SK-N-SH treated with all-trans-retinoic acid at 6 μM for 48 hours (cell line): ENCODE results near the gene FAM43A.

Source experiments
- ATAC-seq: fragments of 200-7000 bp; cut with Tn5 transposase; 3 replicates; pipeline ENCODE4 v1.9.1; 2020; ENCODE audit warnings: mild to moderate bottlenecking, moderate library complexity
- ARNTL ChIP-seq: fragments of 450-650 bp; formaldehyde crosslinking; IDR thresholded peaks from 2 replicates; pipeline ENCODE4 v1.5.0; 2020; ENCODE audit warnings: low read depth, mild to moderate bottlenecking, moderate library complexity, borderline replicate concordance
- BACH2 ChIP-seq: fragments of 250-450 bp; sonication (Bioruptor Pico); IDR thresholded peaks from 2 replicates; pipeline ENCODE4 v1.9.0; 2021; ENCODE audit warnings: mild to moderate bottlenecking, borderline replicate concordance
- CSDC2 ChIP-seq: fragments of 250-450 bp; sonication (Bioruptor Pico); IDR thresholded peaks from 2 replicates; pipeline ENCODE4 v1.5.0; 2020; ENCODE audit warnings: mild to moderate bottlenecking, moderate library complexity
- ESRRG ChIP-seq: fragments of 250-450 bp; sonication (Bioruptor Pico); IDR thresholded peaks from 2 replicates; pipeline ENCODE4 v1.6.1; 2021; ENCODE audit warnings: mild to moderate bottlenecking
- ISL1 ChIP-seq: fragments of 250-450 bp; sonication (Bioruptor Pico); IDR thresholded peaks from 2 replicates; pipeline ENCODE4 v2.1.2; 2022; ENCODE audit warnings: mild to moderate bottlenecking, moderate library complexity
- OSR1 ChIP-seq: fragments of 250-450 bp; sonication (Bioruptor Pico); IDR thresholded peaks from 2 replicates; pipeline ENCODE4 v1.8.0; 2022; ENCODE audit warnings: moderate library complexity, mild to moderate bottlenecking, inconsistent platforms
- PPARA ChIP-seq: fragments of 250-450 bp; sonication (Bioruptor Pico); IDR thresholded peaks from 2 replicates; pipeline ENCODE4 v1.5.0; 2020; ENCODE audit warnings: mild to moderate bottlenecking, borderline replicate concordance
- RARB ChIP-seq: fragments of 250-450 bp; sonication (Bioruptor Pico); IDR thresholded peaks from 2 replicates; pipeline ENCODE4 v1.8.0; 2021; ENCODE audit warnings: mild to moderate bottlenecking, moderate library complexity
- SNAI2 ChIP-seq: fragments of 250-450 bp; sonication (Bioruptor Pico); IDR thresholded peaks from 2 replicates; pipeline ENCODE4 v1.5.0; 2020; ENCODE audit warnings: mild to moderate bottlenecking, moderate library complexity
- TCF4 ChIP-seq: fragments of 250-450 bp; sonication (Bioruptor Pico); IDR thresholded peaks from 2 replicates; pipeline ENCODE4 v1.8.0; 2021; ENCODE audit warnings: mild to moderate bottlenecking, moderate library complexity, borderline replicate concordance
- TOX ChIP-seq: fragments of 250-450 bp; sonication (Bioruptor Pico); IDR thresholded peaks from 2 replicates; pipeline ENCODE4 v1.8.0; 2021; ENCODE audit warnings: mild to moderate bottlenecking, moderate library complexity, borderline replicate concordance
- ZC3H10 ChIP-seq: fragments of 250-450 bp; sonication (Bioruptor Pico); IDR thresholded peaks from 2 replicates; pipeline ENCODE4 v1.5.1; 2021; ENCODE audit warnings: mild to moderate bottlenecking, moderate library complexity
- ZFP30 ChIP-seq: fragments of 450-650 bp; formaldehyde crosslinking; IDR thresholded peaks from 2 replicates; pipeline ENCODE4 v1.5.0; 2022; ENCODE audit warnings: mild to moderate bottlenecking, moderate library complexity
- ZNF565 ChIP-seq: fragments of 450-650 bp; formaldehyde crosslinking; conservative IDR thresholded peaks from 2 replicates; pipeline ENCODE4 v1.5.0; 2020; ENCODE audit warnings: low read depth, mild to moderate bottlenecking, moderate library complexity
- ZNF70 ChIP-seq: fragments of 450-650 bp; formaldehyde crosslinking; IDR thresholded peaks from 2 replicates; pipeline ENCODE4 v1.5.0; 2020; ENCODE audit warnings: mild to moderate bottlenecking, moderate library complexity
- ZNF8 ChIP-seq: fragments of 450-650 bp; formaldehyde crosslinking; IDR thresholded peaks from 2 replicates; pipeline ENCODE4 v1.5.0; 2020; ENCODE audit warnings: mild to moderate bottlenecking, moderate library complexity
- TF ChIP-seq, protein P1 (sequence below): fragments of 250-450 bp; sonication (Bioruptor Pico); IDR thresholded peaks from 2 replicates; pipeline ENCODE4 v1.8.0; 2021; ENCODE audit warnings: low read depth, mild to moderate bottlenecking, moderate library complexity, borderline replicate concordance
- TF ChIP-seq, protein P2 (sequence below): fragments of 250-450 bp; sonication (Bioruptor Pico); IDR thresholded peaks from 2 replicates; pipeline ENCODE4 v1.5.1; 2021; ENCODE audit warnings: mild to moderate bottlenecking, moderate library complexity
- TF ChIP-seq, protein P3 (sequence below): fragments of 250-450 bp; sonication (Bioruptor Pico); IDR thresholded peaks from 2 replicates; pipeline ENCODE4 v1.5.1; 2020; ENCODE audit warnings: low read depth, mild to moderate bottlenecking, moderate library complexity
- TF ChIP-seq, protein P4 (sequence below): fragments of 250-450 bp; sonication (Bioruptor Pico); IDR thresholded peaks from 2 replicates; pipeline ENCODE4 v1.5.0; 2020; ENCODE audit warnings: mild to moderate bottlenecking, moderate library complexity
- TF ChIP-seq, protein P5 (sequence below): fragments of 250-450 bp; sonication (Bioruptor Pico); IDR thresholded peaks from 2 replicates; pipeline ENCODE4 v1.8.0; 2020; ENCODE audit warnings: mild to moderate bottlenecking, moderate library complexity, borderline replicate concordance

Gene FAM43A

DNA sequence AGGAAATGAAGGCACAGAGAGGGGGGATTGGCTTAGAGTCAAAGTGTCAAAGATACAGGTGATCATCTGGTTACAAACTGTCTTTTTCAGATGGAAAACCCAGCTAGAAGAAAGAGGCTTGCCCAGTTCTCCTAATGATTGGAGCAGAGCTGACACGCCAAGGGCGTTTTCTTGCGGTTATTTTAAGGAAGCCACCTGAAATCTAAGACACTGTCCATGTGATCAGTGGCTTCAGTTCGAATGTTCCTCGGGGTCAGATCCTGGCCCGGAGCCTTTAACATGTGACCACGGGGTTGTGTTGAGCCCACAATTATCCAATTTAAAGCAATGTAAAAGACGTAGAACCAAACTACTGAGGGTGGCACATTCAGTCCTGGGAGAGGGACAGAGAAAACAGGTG lies 19.5 kb downstream of the FAM43A start:
- TF ChIP-seq ZC3H10 (CRISPR knock-in tag) (no peak), RARB (CRISPR knock-in tag) (no peak)
- TF ChIP-seq, all 23 proteins: peak for 0
- no peak for ATAC-seq

DNA sequence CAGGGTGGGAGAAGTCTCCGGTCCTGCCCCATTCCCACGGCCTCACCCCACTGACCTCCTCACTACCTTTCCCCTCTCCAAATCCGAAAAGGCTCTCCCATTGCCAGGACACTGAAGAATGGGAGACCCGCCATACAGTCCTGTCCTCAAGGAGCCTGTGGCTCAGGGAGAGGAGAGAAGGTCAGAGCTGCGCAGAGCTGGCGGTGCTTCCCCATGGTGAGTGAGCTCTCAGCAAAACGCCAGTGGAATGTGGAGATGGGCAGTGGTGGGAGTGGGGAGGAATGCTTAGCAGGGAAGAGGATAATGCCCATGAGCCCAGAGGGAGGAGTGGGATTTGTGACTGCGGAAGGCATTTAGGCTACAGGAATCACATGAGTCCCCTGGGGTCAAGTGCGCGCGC lies 20.1 kb downstream of the FAM43A start:
- TF ChIP-seq, protein P1, sequence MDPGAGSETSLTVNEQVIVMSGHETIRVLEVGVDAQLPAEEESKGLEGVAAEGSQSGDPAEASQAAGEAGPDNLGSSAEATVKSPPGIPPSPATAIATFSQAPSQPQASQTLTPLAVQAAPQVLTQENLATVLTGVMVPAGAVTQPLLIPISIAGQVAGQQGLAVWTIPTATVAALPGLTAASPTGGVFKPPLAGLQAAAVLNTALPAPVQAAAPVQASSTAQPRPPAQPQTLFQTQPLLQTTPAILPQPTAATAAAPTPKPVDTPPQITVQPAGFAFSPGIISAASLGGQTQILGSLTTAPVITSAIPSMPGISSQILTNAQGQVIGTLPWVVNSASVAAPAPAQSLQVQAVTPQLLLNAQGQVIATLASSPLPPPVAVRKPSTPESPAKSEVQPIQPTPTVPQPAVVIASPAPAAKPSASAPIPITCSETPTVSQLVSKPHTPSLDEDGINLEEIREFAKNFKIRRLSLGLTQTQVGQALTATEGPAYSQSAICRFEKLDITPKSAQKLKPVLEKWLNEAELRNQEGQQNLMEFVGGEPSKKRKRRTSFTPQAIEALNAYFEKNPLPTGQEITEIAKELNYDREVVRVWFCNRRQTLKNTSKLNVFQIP (CRISPR knock-in tag) = no peak
- TF ChIP-seq TOX (CRISPR knock-in tag) = no peak
- no peak for TF ChIP-seq ESRRG (CRISPR knock-in tag)
- no peak for TF ChIP-seq ZNF8 (CRISPR knock-in tag)
- TF ChIP-seq SNAI2 (CRISPR knock-in tag) = no peak
- no peak for TF ChIP-seq CSDC2 (CRISPR knock-in tag)
- TF ChIP-seq, protein P2, sequence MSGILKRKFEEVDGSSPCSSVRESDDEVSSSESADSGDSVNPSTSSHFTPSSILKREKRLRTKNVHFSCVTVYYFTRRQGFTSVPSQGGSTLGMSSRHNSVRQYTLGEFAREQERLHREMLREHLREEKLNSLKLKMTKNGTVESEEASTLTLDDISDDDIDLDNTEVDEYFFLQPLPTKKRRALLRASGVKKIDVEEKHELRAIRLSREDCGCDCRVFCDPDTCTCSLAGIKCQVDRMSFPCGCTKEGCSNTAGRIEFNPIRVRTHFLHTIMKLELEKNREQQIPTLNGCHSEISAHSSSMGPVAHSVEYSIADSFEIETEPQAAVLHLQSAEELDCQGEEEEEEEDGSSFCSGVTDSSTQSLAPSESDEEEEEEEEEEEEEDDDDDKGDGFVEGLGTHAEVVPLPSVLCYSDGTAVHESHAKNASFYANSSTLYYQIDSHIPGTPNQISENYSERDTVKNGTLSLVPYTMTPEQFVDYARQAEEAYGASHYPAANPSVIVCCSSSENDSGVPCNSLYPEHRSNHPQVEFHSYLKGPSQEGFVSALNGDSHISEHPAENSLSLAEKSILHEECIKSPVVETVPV (CRISPR knock-in tag) = no peak
- TF ChIP-seq ZNF70 (CRISPR knock-in tag) = no peak
- TF ChIP-seq ISL1 (CRISPR knock-in tag) = no peak
- TF ChIP-seq OSR1 (CRISPR knock-in tag) = no peak
- no peak for TF ChIP-seq PPARA
- no peak for TF ChIP-seq ZC3H10 (CRISPR knock-in tag)
- no peak for TF ChIP-seq TCF4 (CRISPR knock-in tag)
- no peak for TF ChIP-seq RARB (CRISPR knock-in tag)
- no peak for ATAC-seq

DNA sequence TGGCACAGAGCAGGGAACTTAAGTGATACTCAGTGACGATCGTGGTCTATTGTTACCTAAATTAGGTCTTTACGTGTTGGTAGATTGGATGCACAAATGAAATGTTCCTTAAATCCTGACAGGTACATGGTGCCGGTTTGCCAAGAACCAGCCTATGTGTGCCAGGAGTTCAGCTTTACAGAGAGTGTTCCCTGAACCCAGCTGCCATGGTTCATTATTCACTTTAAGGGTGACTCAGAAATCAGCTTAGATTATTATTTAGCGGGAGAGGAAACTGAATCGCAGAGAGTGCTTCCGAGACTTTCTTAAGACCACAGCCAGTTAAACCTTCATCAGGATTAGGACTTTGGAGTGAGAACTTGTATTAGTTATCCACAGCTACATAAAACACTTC lies 21.5 kb downstream of the FAM43A start:
- TF ChIP-seq ZNF565 (CRISPR knock-in tag) (no peak), ISL1 (CRISPR knock-in tag) (no peak), PPARA (no peak), TOX (CRISPR knock-in tag) (no peak), CSDC2 (CRISPR knock-in tag) (no peak), ESRRG (CRISPR knock-in tag) (no peak), OSR1 (CRISPR knock-in tag) (no peak), ZC3H10 (CRISPR knock-in tag) (no peak), ARNTL (CRISPR knock-in tag) (no peak), TCF4 (CRISPR knock-in tag) (no peak), ZFP30 (CRISPR knock-in tag) (no peak), BACH2 (CRISPR knock-in tag) (no peak)
- TF ChIP-seq, protein P1 (CRISPR knock-in tag) = no peak
- TF ChIP-seq, protein P3, sequence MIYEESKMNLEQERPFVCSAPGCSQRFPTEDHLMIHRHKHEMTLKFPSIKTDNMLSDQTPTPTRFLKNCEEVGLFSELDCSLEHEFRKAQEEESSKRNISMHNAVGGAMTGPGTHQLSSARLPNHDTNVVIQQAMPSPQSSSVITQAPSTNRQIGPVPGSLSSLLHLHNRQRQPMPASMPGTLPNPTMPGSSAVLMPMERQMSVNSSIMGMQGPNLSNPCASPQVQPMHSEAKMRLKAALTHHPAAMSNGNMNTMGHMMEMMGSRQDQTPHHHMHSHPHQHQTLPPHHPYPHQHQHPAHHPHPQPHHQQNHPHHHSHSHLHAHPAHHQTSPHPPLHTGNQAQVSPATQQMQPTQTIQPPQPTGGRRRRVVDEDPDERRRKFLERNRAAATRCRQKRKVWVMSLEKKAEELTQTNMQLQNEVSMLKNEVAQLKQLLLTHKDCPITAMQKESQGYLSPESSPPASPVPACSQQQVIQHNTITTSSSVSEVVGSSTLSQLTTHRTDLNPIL (CRISPR knock-in tag) = no peak
- TF ChIP-seq, protein P4, sequence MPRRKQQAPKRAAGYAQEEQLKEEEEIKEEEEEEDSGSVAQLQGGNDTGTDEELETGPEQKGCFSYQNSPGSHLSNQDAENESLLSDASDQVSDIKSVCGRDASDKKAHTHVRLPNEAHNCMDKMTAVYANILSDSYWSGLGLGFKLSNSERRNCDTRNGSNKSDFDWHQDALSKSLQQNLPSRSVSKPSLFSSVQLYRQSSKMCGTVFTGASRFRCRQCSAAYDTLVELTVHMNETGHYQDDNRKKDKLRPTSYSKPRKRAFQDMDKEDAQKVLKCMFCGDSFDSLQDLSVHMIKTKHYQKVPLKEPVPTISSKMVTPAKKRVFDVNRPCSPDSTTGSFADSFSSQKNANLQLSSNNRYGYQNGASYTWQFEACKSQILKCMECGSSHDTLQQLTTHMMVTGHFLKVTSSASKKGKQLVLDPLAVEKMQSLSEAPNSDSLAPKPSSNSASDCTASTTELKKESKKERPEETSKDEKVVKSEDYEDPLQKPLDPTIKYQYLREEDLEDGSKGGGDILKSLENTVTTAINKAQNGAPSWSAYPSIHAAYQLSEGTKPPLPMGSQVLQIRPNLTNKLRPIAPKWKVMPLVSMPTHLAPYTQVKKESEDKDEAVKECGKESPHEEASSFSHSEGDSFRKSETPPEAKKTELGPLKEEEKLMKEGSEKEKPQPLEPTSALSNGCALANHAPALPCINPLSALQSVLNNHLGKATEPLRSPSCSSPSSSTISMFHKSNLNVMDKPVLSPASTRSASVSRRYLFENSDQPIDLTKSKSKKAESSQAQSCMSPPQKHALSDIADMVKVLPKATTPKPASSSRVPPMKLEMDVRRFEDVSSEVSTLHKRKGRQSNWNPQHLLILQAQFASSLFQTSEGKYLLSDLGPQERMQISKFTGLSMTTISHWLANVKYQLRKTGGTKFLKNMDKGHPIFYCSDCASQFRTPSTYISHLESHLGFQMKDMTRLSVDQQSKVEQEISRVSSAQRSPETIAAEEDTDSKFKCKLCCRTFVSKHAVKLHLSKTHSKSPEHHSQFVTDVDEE (CRISPR knock-in tag) = no peak
- TF ChIP-seq, protein P5, sequence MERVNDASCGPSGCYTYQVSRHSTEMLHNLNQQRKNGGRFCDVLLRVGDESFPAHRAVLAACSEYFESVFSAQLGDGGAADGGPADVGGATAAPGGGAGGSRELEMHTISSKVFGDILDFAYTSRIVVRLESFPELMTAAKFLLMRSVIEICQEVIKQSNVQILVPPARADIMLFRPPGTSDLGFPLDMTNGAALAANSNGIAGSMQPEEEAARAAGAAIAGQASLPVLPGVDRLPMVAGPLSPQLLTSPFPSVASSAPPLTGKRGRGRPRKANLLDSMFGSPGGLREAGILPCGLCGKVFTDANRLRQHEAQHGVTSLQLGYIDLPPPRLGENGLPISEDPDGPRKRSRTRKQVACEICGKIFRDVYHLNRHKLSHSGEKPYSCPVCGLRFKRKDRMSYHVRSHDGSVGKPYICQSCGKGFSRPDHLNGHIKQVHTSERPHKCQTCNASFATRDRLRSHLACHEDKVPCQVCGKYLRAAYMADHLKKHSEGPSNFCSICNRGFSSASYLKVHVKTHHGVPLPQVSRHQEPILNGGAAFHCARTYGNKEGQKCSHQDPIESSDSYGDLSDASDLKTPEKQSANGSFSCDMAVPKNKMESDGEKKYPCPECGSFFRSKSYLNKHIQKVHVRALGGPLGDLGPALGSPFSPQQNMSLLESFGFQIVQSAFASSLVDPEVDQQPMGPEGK (CRISPR knock-in tag) = no peak
- TF ChIP-seq, all 23 proteins: peak for 0
- no peak for ATAC-seq
